Measurements from ENCODE around the gene LLGL2. TPM values are rescaled to one million over a fixed set of nuclear protein-coding genes. Genes with fewer than 3 reads are reported as not detected.

LLGL2 gene
- total RNA-seq, 1 donor from 2014 or later, result 16.6 TPM

DNA sequence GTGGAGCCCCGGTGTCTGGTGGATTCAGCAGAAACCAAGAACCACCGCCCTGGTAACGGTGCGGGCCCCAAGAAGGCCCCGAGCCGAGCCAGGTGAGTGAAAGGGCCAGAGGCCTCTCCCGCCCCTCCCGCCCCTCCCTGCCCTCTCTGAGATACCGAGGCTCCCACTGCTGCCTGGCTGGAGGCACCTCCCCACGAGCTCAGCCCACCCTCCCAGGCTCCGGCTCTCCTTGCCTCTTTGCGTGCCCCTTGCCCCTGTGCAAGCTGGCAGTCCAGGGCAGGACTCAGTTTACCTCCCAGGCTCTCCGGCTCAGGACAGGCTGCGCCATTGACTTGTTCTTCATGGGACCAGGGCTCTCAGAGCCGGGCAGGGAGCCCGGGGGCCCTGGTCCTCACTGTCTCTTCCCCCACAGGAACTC, 48.1 kb downstream of the LLGL2 start:
- no peak for DNase-seq (ENCODE audit: low spot score)
- no peaks in the 10 kb centered on the region for H3K79me2 ChIP-seq (ENCODE audit: low read depth)
- no peak overlapping the region for H3K4me3 ChIP-seq
- no peak overlapping the region for H3K4me2 ChIP-seq
- no peaks in the 10 kb centered on the region for H3K9me3 Mint-ChIP-seq
- H3K9ac ChIP-seq, result no peak overlapping the region
- no peaks in the 10 kb centered on the region for H3K36me3 ChIP-seq
- no peaks in the 10 kb centered on the region for H3F3A ChIP-seq (ENCODE audit: low read depth)
- H2AFZ ChIP-seq (replicated peaks), result no peak overlapping the region
- H3K27ac Mint-ChIP-seq, result no peak overlapping the region
- H4K20me1 ChIP-seq (ENCODE audit: low read depth), result no peaks in the 10 kb centered on the region
- no peaks in the 10 kb centered on the region for H3K36me3 Mint-ChIP-seq
- no peak overlapping the region for H3K27ac ChIP-seq
- H3K4me3 Mint-ChIP-seq, result no peak overlapping the region
- peaks cover 2% of the 10 kb centered on the region for H3K4me1 Mint-ChIP-seq
- no peak for TF ChIP-seq EZH2 (IDR thresholded peaks at IDR 0.05)
- TF ChIP-seq, protein P1, sequence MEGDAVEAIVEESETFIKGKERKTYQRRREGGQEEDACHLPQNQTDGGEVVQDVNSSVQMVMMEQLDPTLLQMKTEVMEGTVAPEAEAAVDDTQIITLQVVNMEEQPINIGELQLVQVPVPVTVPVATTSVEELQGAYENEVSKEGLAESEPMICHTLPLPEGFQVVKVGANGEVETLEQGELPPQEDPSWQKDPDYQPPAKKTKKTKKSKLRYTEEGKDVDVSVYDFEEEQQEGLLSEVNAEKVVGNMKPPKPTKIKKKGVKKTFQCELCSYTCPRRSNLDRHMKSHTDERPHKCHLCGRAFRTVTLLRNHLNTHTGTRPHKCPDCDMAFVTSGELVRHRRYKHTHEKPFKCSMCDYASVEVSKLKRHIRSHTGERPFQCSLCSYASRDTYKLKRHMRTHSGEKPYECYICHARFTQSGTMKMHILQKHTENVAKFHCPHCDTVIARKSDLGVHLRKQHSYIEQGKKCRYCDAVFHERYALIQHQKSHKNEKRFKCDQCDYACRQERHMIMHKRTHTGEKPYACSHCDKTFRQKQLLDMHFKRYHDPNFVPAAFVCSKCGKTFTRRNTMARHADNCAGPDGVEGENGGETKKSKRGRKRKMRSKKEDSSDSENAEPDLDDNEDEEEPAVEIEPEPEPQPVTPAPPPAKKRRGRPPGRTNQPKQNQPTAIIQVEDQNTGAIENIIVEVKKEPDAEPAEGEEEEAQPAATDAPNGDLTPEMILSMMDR (IDR thresholded peaks at IDR 0.05), result no peak
- TF ChIP-seq EZH2phosphoT487 (IDR thresholded peaks at IDR 0.05), result no peak
- no peaks in the 10 kb centered on the region for H3K9me3 ChIP-seq (ENCODE audit: low read depth)
- no peaks in the 10 kb centered on the region for H3K27me3 ChIP-seq
- peaks cover 4% of the 10 kb centered on the region for H3K27me3 Mint-ChIP-seq (ENCODE audit: insufficient read depth, low read depth)
- no peaks in the 10 kb centered on the region for H3K4me1 ChIP-seq

DNA sequence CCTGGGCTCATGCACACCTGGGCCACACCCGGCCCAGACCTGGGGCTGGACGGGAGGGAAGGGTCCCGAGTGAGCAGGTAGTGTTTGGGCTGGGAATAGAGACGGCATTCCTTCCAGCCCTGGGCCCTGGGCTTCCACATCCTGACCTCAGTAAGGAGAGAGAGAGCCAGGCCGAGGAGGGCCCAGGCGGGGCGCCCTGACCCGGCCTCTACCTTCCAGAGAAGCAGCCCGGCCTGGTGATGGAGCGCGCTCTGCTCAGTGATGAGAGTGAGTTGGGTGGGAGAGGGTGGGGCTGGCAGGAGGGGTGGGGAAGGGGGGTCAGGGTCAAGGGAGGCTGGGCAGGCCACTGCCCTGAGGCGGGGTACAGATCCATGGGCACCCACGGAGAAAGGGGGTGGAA, 48.5 kb downstream of the LLGL2 start:
- H3K27ac ChIP-seq, result no peak overlapping the region
- Mint-ChIP-seq H3K27ac (no peak overlapping the region), H3K4me1 (peaks cover 6% of the 10 kb centered on the region), H3K9me3 (no peaks in the 10 kb centered on the region), H3K4me3 (no peak overlapping the region), H3K27me3 (ENCODE audit: insufficient read depth, low read depth) (peaks cover 4% of the 10 kb centered on the region), H3K36me3 (no peaks in the 10 kb centered on the region)
- TF ChIP-seq EZH2 (IDR thresholded peaks at IDR 0.05), result no peak
- TF ChIP-seq, protein P1 (IDR thresholded peaks at IDR 0.05), result no peak
- TF ChIP-seq EZH2phosphoT487 (IDR thresholded peaks at IDR 0.05), result no peak
- no peak overlapping the region for H3K4me2 ChIP-seq
- H3K4me3 ChIP-seq, result no peak overlapping the region
- H3K9ac ChIP-seq, result no peak overlapping the region
- H4K20me1 ChIP-seq (ENCODE audit: low read depth), result no peaks in the 10 kb centered on the region
- H3K79me2 ChIP-seq (ENCODE audit: low read depth), result no peaks in the 10 kb centered on the region
- no peaks in the 10 kb centered on the region for H3K27me3 ChIP-seq
- no peaks in the 10 kb centered on the region for H3F3A ChIP-seq (ENCODE audit: low read depth)
- DNase-seq (ENCODE audit: low spot score), result no peak
- no peaks in the 10 kb centered on the region for H3K9me3 ChIP-seq (ENCODE audit: low read depth)
- no peaks in the 10 kb centered on the region for H3K4me1 ChIP-seq
- no peak overlapping the region for H2AFZ ChIP-seq (replicated peaks)
- H3K36me3 ChIP-seq, result no peaks in the 10 kb centered on the region

- H3K27me3 ChIP-seq, result no peaks in the 10 kb centered on the region
- H4K20me1 ChIP-seq (ENCODE audit: low read depth), result no peaks in the 10 kb centered on the region
- no peak overlapping the region for H2AFZ ChIP-seq (replicated peaks)
- H3K4me3 ChIP-seq, result no peak overlapping the region
- no peak overlapping the region for H3K27ac ChIP-seq
- no peaks in the 10 kb centered on the region for H3K9me3 Mint-ChIP-seq
- no peaks in the 10 kb centered on the region for H3K36me3 ChIP-seq
- H3K9ac ChIP-seq, result no peak overlapping the region
- H3K9me3 ChIP-seq (ENCODE audit: low read depth), result no peaks in the 10 kb centered on the region
- H3K4me1 ChIP-seq, result no peaks in the 10 kb centered on the region
- H3K4me2 ChIP-seq, result no peak overlapping the region
- H3K4me3 Mint-ChIP-seq, result no peak overlapping the region
- no peaks in the 10 kb centered on the region for H3K36me3 Mint-ChIP-seq
- no peak for DNase-seq (ENCODE audit: low spot score)
- no peak overlapping the region for H3K27ac Mint-ChIP-seq
- TF ChIP-seq, protein P1 (IDR thresholded peaks at IDR 0.05), result no peak
- TF ChIP-seq EZH2 (IDR thresholded peaks at IDR 0.05) (no peak), EZH2phosphoT487 (IDR thresholded peaks at IDR 0.05) (no peak)
- peaks cover 4% of the 10 kb centered on the region for H3K27me3 Mint-ChIP-seq (ENCODE audit: insufficient read depth, low read depth)
- H3F3A ChIP-seq (ENCODE audit: low read depth), result no peaks in the 10 kb centered on the region
- no peaks in the 10 kb centered on the region for H3K79me2 ChIP-seq (ENCODE audit: low read depth)
- peaks cover 7% of the 10 kb centered on the region for H3K4me1 Mint-ChIP-seq
Observed at GRCh38 chr17:75574404-75575036, 49.0 kb downstream of the LLGL2 start.

Data from neural progenitor cell (in vitro differentiated cells).